Ectodermal cell (in vitro differentiated cells): ENCODE measurements around the gene MYG1.

Experiments
- H3K27ac ChIP-seq: 2 replicates; pipeline ENCODE4 v1.7.0; 2013; ENCODE audit warnings: mild to moderate bottlenecking, low read depth, low read length; ENCODE audit not compliant: insufficient read depth, poor library complexity, severe bottlenecking
- H3K27me3 ChIP-seq: 2 replicates; pipeline ENCODE4 v1.7.0; 2013; ENCODE audit warnings: mild to moderate bottlenecking, low read length; ENCODE audit not compliant: insufficient read depth, control insufficient read depth, poor library complexity, severe bottlenecking
- H3K36me3 ChIP-seq: one replicate; pipeline ENCODE4 v1.7.0; 2013; ENCODE audit warnings: low read length; ENCODE audit not compliant: control insufficient read depth, insufficient read depth
- H3K4me1 ChIP-seq: one replicate; pipeline ENCODE4 v1.7.0; 2013; ENCODE audit warnings: low read length; ENCODE audit not compliant: control insufficient read depth, insufficient read depth
- H3K4me3 ChIP-seq: 2 replicates; pipeline ENCODE4 v1.7.0; 2013; ENCODE audit warnings: low read depth, low read length, control low read depth; ENCODE audit not compliant: insufficient read depth
- H3K9me3 ChIP-seq: 2 replicates; pipeline ENCODE4 v1.7.0; 2013; ENCODE audit warnings: mild to moderate bottlenecking, low read length, moderate library complexity; ENCODE audit not compliant: control insufficient read depth
- WGBS, 2 experiments: methylation state at CpG; one replicate each; pipeline ENCODE4 v1.1.7; 2013; ENCODE audit warnings: missing lambda C conversion rate in 2 of 2; 5-methylcytosine and 5-hydroxymethylcytosine counted together

MYG1 gene

DNA sequence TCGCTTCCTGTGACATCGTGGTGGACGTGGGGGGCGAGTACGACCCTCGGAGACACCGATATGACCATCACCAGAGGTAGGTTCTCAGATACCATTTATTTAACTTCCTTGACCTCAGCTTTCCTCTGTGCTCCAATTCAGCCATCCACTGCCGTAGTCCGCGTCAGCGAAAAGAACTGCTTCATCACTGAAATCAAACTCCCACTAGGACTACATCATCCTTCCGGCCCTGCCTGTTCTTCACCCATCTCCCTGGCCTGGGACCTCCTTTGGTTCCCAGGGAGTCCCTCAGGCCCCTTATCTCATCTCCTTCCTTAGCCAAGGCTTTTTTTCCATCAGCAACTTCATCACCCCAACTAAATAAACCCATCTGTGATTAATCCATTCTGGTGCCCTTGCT is 692 bp downstream of the MYG1 start:
- peaks cover 21% of the 10 kb centered on the region for H3K36me3 ChIP-seq
- peak overlapping the region; percentile 73 for H3K27ac ChIP-seq

DNA sequence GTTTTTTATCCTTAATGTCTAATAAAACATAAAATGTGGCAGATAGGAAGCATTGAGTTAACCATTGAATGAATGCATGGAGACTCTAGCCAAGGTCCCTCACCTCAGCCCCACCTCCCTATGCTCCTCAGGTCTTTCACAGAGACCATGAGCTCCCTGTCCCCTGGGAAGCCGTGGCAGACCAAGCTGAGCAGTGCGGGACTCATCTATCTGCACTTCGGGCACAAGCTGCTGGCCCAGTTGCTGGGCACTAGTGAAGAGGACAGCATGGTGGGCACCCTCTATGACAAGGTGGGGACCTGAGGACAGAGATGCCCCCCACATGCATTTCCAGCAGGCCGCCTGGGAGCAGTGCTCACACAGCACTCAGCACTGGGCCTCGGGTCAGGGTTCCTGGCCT is 3.4 kb downstream of the MYG1 start:
- Histone ChIP-seq H3K27ac (no peak overlapping the region), H3K4me3 (no peak overlapping the region), H3K27me3 (no peaks in the 10 kb centered on the region), H3K9me3 (no peaks in the 10 kb centered on the region), H3K4me1 (peaks cover 6% of the 10 kb centered on the region), H3K36me3 (peaks cover 42% of the 10 kb centered on the region)
- 92 to 95% methylated on average over 5 of the region's 5 CpGs for WGBS, 2 experiments

More for the DNA sequence above, 692 bp downstream of the MYG1 start:
- 7 to 9% methylated on average over 12 of the region's 12 CpGs for WGBS, 2 experiments
- H3K4me1 ChIP-seq = peaks cover 12% of the 10 kb centered on the region
- no peaks in the 10 kb centered on the region for H3K9me3 ChIP-seq
- no peaks in the 10 kb centered on the region for H3K27me3 ChIP-seq
- peak overlapping the region; percentile 78 for H3K4me3 ChIP-seq

DNA sequence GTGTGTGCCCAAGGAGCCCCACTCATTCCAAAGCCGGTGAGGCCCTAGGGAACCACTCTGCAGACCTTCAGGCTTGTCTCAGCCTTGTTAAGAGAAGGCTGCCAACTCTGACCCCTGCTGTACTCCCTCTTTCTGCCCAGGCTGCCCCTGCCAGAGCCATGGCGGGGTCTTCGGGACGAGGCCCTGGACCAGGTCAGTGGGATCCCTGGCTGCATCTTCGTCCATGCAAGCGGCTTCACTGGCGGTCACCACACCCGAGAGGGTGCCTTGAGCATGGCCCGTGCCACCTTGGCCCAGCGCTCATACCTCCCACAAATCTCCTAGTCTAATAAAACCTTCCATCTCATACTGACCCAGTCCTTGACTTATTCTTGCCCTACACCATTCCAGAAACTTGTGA is 7.3 kb downstream of the MYG1 start:
- WGBS, 2 experiments = 93 to 95% methylated on average over 10 of the region's 10 CpGs
- H3K36me3 ChIP-seq = peaks cover 47% of the 10 kb centered on the region

GRCh38 chr12:53308276-53308675 is 8.8 kb downstream of the MYG1 start:
- no peak overlapping the region for H3K27ac ChIP-seq
- no peak overlapping the region for H3K4me3 ChIP-seq
- WGBS, 2 experiments = 91 to 92% methylated on average over 4 of the region's 4 CpGs
- H3K9me3 ChIP-seq = no peaks in the 10 kb centered on the region
- H3K27me3 ChIP-seq = no peaks in the 10 kb centered on the region
- H3K4me1 ChIP-seq = no peaks in the 10 kb centered on the region
- peaks cover 43% of the 10 kb centered on the region for H3K36me3 ChIP-seq

More for the DNA sequence above, 7.3 kb downstream of the MYG1 start:
- Histone ChIP-seq H3K4me1 (no peaks in the 10 kb centered on the region), H3K9me3 (no peaks in the 10 kb centered on the region), H3K27me3 (no peaks in the 10 kb centered on the region), H3K4me3 (no peak overlapping the region), H3K27ac (no peak overlapping the region)

DNA sequence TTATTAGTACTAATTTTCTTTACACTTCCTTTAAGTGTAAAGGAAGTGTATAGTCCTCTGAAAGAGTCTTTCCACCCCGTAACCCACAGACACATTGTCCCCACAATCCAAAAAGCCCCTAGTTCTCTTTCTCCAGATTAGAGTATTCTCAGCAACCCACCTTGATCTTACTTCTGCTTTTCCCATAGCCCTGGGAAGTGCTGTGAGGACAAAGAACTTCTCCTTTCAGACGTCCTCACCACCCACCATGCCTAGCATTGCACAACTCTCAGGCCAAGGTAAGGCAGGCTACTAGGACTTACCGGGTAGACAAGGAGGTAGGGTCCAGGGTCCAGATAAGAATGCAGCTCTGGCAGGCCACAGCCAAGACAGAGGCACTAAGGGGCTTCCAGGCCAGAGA is 14.5 kb downstream of the MYG1 start:
- no peak overlapping the region for H3K4me3 ChIP-seq
- H3K4me1 ChIP-seq = no peaks in the 10 kb centered on the region
- no peak overlapping the region for H3K27ac ChIP-seq
- H3K9me3 ChIP-seq = no peaks in the 10 kb centered on the region
- H3K27me3 ChIP-seq = no peaks in the 10 kb centered on the region
- H3K36me3 ChIP-seq = peaks cover 37% of the 10 kb centered on the region
- WGBS, 2 experiments = 93 to 96% methylated on average over 2 of the region's 3 CpGs

DNA sequence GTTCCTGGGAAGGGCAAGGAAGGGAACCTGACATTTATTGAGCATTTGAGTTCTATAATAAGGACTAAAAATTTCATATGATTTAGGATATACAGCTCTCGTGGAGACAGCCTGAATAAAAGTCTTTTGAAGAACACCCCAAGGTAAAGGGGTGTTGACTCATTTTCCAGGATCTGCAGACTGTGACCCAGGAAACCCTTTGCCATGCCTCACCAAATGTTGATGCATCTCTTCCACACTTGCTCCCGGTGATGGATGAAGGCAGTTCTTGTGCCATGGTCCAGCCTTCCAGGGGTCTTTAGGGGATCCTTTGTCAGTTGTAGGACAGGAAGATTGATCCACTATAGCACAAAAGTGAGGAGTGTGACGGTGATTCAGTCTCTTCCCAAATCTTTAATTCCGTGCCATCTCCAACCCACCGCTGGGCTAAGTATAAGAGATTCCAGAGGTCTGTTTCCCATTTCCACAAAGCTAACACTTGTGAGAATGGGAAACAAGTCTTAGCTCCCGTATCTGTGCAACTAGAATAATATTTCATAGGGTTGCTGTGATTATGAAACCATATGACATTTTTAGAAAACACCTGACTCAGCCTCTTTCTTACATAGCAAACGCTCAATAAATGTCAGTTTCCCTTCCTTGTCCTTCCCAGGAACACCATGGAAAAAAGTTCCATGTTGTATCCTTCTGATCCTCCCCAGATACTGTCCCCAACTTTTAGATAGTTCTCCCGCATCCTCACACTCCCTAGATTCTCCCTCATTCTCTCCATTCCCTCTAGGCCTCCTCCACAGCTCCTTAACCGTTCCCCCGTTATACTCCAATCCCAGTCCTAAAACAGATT is 21.1 kb downstream of the MYG1 start:
- WGBS, 2 experiments = 57 to 64% methylated on average over 10 of the region's 10 CpGs
- Histone ChIP-seq H3K9me3 (no peaks in the 10 kb centered on the region), H3K27ac (no peak overlapping the region), H3K27me3 (peaks cover 16% of the 10 kb centered on the region), H3K4me1 (peaks cover 18% of the 10 kb centered on the region), H3K4me3 (peak overlapping the region; percentile 76), H3K36me3 (peaks cover 8% of the 10 kb centered on the region)

DNA sequence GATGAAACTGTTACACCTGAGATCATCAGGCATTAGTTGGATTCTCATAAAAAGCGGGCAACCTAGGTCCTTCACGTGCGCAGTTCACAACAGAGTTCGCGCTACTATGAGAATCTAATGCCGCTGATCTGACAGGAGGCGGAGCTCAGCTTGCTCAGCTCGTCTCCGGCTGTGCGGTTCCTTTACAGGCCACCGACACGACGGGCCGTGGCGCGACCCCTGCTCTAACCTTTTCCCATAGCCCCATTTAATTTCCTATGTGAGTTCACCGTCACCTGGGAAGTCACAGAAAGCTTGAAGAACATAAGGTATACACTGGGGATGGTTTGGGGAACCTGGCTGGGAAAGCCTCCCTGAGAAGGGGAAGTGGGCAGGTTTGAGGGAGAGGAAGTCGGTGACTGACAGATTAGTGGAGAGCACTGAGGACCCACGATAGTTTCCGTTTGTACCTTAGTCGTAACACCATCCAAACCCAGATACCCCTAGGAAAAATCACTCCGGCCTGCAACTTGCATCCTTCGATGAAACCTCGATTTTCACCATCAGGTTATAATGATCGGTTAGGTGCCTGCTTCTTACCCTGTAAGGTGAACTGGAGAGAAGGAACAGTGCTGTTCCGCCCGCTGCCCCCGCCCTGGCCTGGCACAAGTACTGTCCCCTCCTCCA is 24.8 kb downstream of the MYG1 start:
- 15 to 18% methylated on average over 28 of the region's 28 CpGs for WGBS, 2 experiments
- H3K4me3 ChIP-seq = peak overlapping the region; percentile 63
- no peaks in the 10 kb centered on the region for H3K9me3 ChIP-seq
- H3K27ac ChIP-seq = peak overlapping the region; percentile 37
- no peaks in the 10 kb centered on the region for H3K36me3 ChIP-seq
- H3K4me1 ChIP-seq = peaks cover 40% of the 10 kb centered on the region
- peaks cover 16% of the 10 kb centered on the region for H3K27me3 ChIP-seq

GRCh38 chr12:53324779-53325510 is 25.4 kb downstream of the MYG1 start:
- no peaks in the 10 kb centered on the region for H3K36me3 ChIP-seq
- H3K27ac ChIP-seq = peak overlapping the region; percentile 90
- peaks cover 40% of the 10 kb centered on the region for H3K4me1 ChIP-seq
- 0% methylated on average over 69 of the region's 69 CpGs for WGBS, 2 experiments
- H3K4me3 ChIP-seq = peak overlapping the region; percentile 63
- no peaks in the 10 kb centered on the region for H3K9me3 ChIP-seq
- H3K27me3 ChIP-seq = peaks cover 16% of the 10 kb centered on the region

DNA sequence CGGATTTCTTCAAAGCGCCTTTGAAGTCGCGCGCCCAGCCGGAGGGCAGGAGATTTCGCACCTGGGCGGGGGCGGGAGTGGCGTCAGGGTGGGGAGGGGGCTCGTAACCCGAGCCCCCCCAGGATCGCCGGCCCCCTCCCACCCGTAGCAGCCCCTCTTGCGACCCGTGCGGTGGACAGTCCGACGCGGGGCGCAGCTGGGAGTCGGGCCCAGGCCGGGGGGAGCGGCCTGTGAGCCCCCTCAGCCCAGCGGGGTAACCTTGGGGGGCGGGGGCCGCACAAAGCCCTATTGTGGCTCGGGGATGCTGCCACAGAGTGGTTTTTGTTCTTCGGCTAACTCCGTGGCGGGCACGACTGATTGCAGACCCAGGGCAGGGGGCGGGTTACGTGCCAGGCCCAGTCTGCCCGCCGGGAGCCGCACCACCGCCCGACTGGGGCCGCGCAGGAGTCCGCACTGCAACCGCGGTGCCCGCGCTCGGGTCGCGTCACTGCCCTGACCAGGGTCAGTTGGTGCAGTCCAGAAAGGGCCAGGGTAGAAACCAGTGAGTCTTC is 26.1 kb downstream of the MYG1 start:
- peak overlapping the region; percentile 63 for H3K4me3 ChIP-seq
- peaks cover 36% of the 10 kb centered on the region for H3K4me1 ChIP-seq

More for the DNA sequence above, 26.1 kb downstream of the MYG1 start:
- H3K27ac ChIP-seq = peak overlapping the region; percentile 90
- peaks cover 16% of the 10 kb centered on the region for H3K27me3 ChIP-seq
- 0 to 1% methylated on average over 50 of the region's 50 CpGs for WGBS, 2 experiments
- no peaks in the 10 kb centered on the region for H3K36me3 ChIP-seq
- H3K9me3 ChIP-seq = no peaks in the 10 kb centered on the region
